ENCODE measurements around the gene CFAP251. TPM values are rescaled to one million over a fixed set of nuclear protein-coding genes. Genes with fewer than 3 reads are reported as not detected.

CFAP251 gene
- total RNA-seq, 1 experiment from 2014 or later, result 17.9 TPM

- Histone ChIP-seq H3K27ac (ENCODE audit: low read length) (peak within 1 kb of the TSS; percentile 95), H3K4me1 (ENCODE audit: low read length) (peaks cover 62% of the 10 kb centered on the region), H3K36me3 (ENCODE audit: insufficient read depth, low read length) (peaks cover 14% of the 10 kb centered on the region; the same call in 1 of the 2 replicates), H3K79me2 (ENCODE audit: low read length) (peaks cover 66% of the 10 kb centered on the region), H3K9ac (ENCODE audit: low read length) (peak within 1 kb of the TSS; percentile 97), H4K20me1 (ENCODE audit: insufficient read depth, low read depth, low read length) (peaks cover 4% of the 10 kb centered on the region; the same call in 1 of the 2 replicates), H3K4me2 (ENCODE audit: low read depth, low read length, poor library complexity, severe bottlenecking) (peak within 1 kb of the TSS; percentile 92), H3K9me2 (replicated peaks; ENCODE audit: insufficient read depth, low read length) (no peaks in the 10 kb centered on the region), H3K4me3 (ENCODE audit: low read length) (peak within 1 kb of the TSS; percentile 86), H2AFZ (ENCODE audit: low read length) (no peak within 1 kb of the TSS), H3K9me3 (ENCODE audit: low read length) (0 out of 2 replicates have a peak, but pooled peaks cover 3% of the 10 kb centered on the region), H3K27me3 (ENCODE audit: low read length) (no peaks in the 10 kb centered on the region)
- peak; percentile 92 for DNase-seq
Measured at GRCh38 chr12:122021822-122022392, 103.5 kb downstream of the CFAP251 start, which contains the start of gene BCL7A. TSS of gene BCL7A (plus strand) at chr12:122021884. CDS start at chr12:122022092, 208 bp downstream.

GRCh38 chr12:122022393-122023338 lies 104.3 kb downstream of the CFAP251 start:
- Histone ChIP-seq H3K27ac (ENCODE audit: low read length) (peak overlapping the region; percentile 95), H3K9me2 (replicated peaks; ENCODE audit: insufficient read depth, low read length) (no peaks in the 10 kb centered on the region), H4K20me1 (ENCODE audit: insufficient read depth, low read depth, low read length) (peaks cover 4% of the 10 kb centered on the region; the same call in 1 of the 2 replicates), H3K9ac (ENCODE audit: low read length) (peak overlapping the region; percentile 92), H3K79me2 (ENCODE audit: low read length) (peaks cover 71% of the 10 kb centered on the region), H3K27me3 (ENCODE audit: low read length) (no peaks in the 10 kb centered on the region), H3K4me3 (ENCODE audit: low read length) (peak overlapping the region; percentile 86), H3K36me3 (ENCODE audit: insufficient read depth, low read length) (peaks cover 14% of the 10 kb centered on the region; the same call in 1 of the 2 replicates), H3K9me3 (ENCODE audit: low read length) (0 out of 2 replicates have a peak, but pooled peaks cover 3% of the 10 kb centered on the region), H3K4me2 (ENCODE audit: low read depth, low read length, poor library complexity, severe bottlenecking) (peak overlapping the region; percentile 92), H3K4me1 (ENCODE audit: low read length) (peaks cover 70% of the 10 kb centered on the region), H2AFZ (ENCODE audit: low read length) (no peak overlapping the region)
- DNase-seq, result peak; percentile 73

- Histone ChIP-seq H3K27ac (ENCODE audit: low read length) (peak overlapping the region; percentile 95), H3K4me3 (ENCODE audit: low read length) (peak overlapping the region; percentile 86), H3K9me2 (replicated peaks; ENCODE audit: insufficient read depth, low read length) (no peaks in the 10 kb centered on the region), H3K9me3 (ENCODE audit: low read length) (0 out of 2 replicates have a peak, but pooled peaks cover 3% of the 10 kb centered on the region), H3K27me3 (ENCODE audit: low read length) (no peaks in the 10 kb centered on the region), H2AFZ (ENCODE audit: low read length) (no peak overlapping the region), H3K9ac (ENCODE audit: low read length) (peak overlapping the region; percentile 92), H3K4me2 (ENCODE audit: low read depth, low read length, poor library complexity, severe bottlenecking) (peak overlapping the region; percentile 92), H3K79me2 (ENCODE audit: low read length) (peaks cover 80% of the 10 kb centered on the region), H3K4me1 (ENCODE audit: low read length) (peaks cover 76% of the 10 kb centered on the region), H3K36me3 (ENCODE audit: insufficient read depth, low read length) (peaks cover 14% of the 10 kb centered on the region; the same call in 1 of the 2 replicates), H4K20me1 (ENCODE audit: insufficient read depth, low read depth, low read length) (peaks cover 4% of the 10 kb centered on the region; the same call in 1 of the 2 replicates)
- DNase-seq, result peak; percentile 79
Measured at GRCh38 chr12:122023339-122024131, 105.1 kb downstream of the CFAP251 start.

- peaks cover 76% of the 10 kb centered on the region for H3K4me1 ChIP-seq (ENCODE audit: low read length)
- no peaks in the 10 kb centered on the region for H3K27me3 ChIP-seq (ENCODE audit: low read length)
- H3K9me3 ChIP-seq (ENCODE audit: low read length), result 0 out of 2 replicates have a peak, but pooled peaks cover 3% of the 10 kb centered on the region
- H3K9ac ChIP-seq (ENCODE audit: low read length), result peak overlapping the region; percentile 92
- H4K20me1 ChIP-seq (ENCODE audit: insufficient read depth, low read depth, low read length), result peaks cover 4% of the 10 kb centered on the region; the same call in 1 of the 2 replicates
- peak overlapping the region; percentile 92 for H3K4me2 ChIP-seq (ENCODE audit: low read depth, low read length, poor library complexity, severe bottlenecking)
- peaks cover 84% of the 10 kb centered on the region for H3K79me2 ChIP-seq (ENCODE audit: low read length)
- H3K36me3 ChIP-seq (ENCODE audit: insufficient read depth, low read length), result peaks cover 14% of the 10 kb centered on the region; the same call in 1 of the 2 replicates
- DNase-seq, result peak; percentile 82
- H2AFZ ChIP-seq (ENCODE audit: low read length), result no peak overlapping the region
- peak overlapping the region; percentile 86 for H3K4me3 ChIP-seq (ENCODE audit: low read length)
- peak overlapping the region; percentile 95 for H3K27ac ChIP-seq (ENCODE audit: low read length)
- H3K9me2 ChIP-seq (replicated peaks; ENCODE audit: insufficient read depth, low read length), result no peaks in the 10 kb centered on the region
Measured at GRCh38 chr12:122024132-122024785, 105.9 kb downstream of the CFAP251 start.

GRCh38 chr12:122026706-122027333 lies 108.4 kb downstream of the CFAP251 start:
- Histone ChIP-seq H4K20me1 (ENCODE audit: insufficient read depth, low read depth, low read length) (peaks cover 10% of the 10 kb centered on the region; the same call in 1 of the 2 replicates), H3K4me3 (ENCODE audit: low read length) (peak overlapping the region; percentile 28; the same call in 1 of the 2 replicates), H3K4me1 (ENCODE audit: low read length) (peaks cover 79% of the 10 kb centered on the region), H3K27ac (ENCODE audit: low read length) (peak overlapping the region; percentile 95), H3K36me3 (ENCODE audit: insufficient read depth, low read length) (peaks cover 11% of the 10 kb centered on the region; the same call in 1 of the 2 replicates), H2AFZ (ENCODE audit: low read length) (no peak overlapping the region), H3K9ac (ENCODE audit: low read length) (peak overlapping the region; percentile 72), H3K27me3 (ENCODE audit: low read length) (no peaks in the 10 kb centered on the region), H3K9me2 (replicated peaks; ENCODE audit: insufficient read depth, low read length) (no peaks in the 10 kb centered on the region), H3K9me3 (ENCODE audit: low read length) (no peaks in the 10 kb centered on the region), H3K4me2 (ENCODE audit: low read depth, low read length, poor library complexity, severe bottlenecking) (peak overlapping the region; percentile 46), H3K79me2 (ENCODE audit: low read length) (peaks cover 70% of the 10 kb centered on the region)
- peak; percentile 67 for DNase-seq

- Histone ChIP-seq H3K4me3 (ENCODE audit: low read length) (peak overlapping the region; percentile 6; the same call in 1 of the 2 replicates), H3K27me3 (ENCODE audit: low read length) (no peaks in the 10 kb centered on the region), H3K4me2 (ENCODE audit: low read depth, low read length, poor library complexity, severe bottlenecking) (peak overlapping the region; percentile 46), H3K9me3 (ENCODE audit: low read length) (no peaks in the 10 kb centered on the region), H3K27ac (ENCODE audit: low read length) (peak overlapping the region; percentile 95), H2AFZ (ENCODE audit: low read length) (no peak overlapping the region), H3K4me1 (ENCODE audit: low read length) (peaks cover 92% of the 10 kb centered on the region), H3K9ac (ENCODE audit: low read length) (peak overlapping the region; percentile 72), H3K79me2 (ENCODE audit: low read length) (peaks cover 67% of the 10 kb centered on the region), H3K9me2 (replicated peaks; ENCODE audit: insufficient read depth, low read length) (no peaks in the 10 kb centered on the region), H4K20me1 (ENCODE audit: insufficient read depth, low read depth, low read length) (peaks cover 13% of the 10 kb centered on the region; the same call in 1 of the 2 replicates), H3K36me3 (ENCODE audit: insufficient read depth, low read length) (peaks cover 5% of the 10 kb centered on the region; the same call in 1 of the 2 replicates)
- peak; percentile 77 for DNase-seq
Measured at GRCh38 chr12:122028165-122028904, 109.9 kb downstream of the CFAP251 start.
